ENCODE data around the gene FOCAD.
A peak's percentile ranks its signal among the peaks of the same experiment; 100 is the strongest.

Gene FOCAD, protein sequence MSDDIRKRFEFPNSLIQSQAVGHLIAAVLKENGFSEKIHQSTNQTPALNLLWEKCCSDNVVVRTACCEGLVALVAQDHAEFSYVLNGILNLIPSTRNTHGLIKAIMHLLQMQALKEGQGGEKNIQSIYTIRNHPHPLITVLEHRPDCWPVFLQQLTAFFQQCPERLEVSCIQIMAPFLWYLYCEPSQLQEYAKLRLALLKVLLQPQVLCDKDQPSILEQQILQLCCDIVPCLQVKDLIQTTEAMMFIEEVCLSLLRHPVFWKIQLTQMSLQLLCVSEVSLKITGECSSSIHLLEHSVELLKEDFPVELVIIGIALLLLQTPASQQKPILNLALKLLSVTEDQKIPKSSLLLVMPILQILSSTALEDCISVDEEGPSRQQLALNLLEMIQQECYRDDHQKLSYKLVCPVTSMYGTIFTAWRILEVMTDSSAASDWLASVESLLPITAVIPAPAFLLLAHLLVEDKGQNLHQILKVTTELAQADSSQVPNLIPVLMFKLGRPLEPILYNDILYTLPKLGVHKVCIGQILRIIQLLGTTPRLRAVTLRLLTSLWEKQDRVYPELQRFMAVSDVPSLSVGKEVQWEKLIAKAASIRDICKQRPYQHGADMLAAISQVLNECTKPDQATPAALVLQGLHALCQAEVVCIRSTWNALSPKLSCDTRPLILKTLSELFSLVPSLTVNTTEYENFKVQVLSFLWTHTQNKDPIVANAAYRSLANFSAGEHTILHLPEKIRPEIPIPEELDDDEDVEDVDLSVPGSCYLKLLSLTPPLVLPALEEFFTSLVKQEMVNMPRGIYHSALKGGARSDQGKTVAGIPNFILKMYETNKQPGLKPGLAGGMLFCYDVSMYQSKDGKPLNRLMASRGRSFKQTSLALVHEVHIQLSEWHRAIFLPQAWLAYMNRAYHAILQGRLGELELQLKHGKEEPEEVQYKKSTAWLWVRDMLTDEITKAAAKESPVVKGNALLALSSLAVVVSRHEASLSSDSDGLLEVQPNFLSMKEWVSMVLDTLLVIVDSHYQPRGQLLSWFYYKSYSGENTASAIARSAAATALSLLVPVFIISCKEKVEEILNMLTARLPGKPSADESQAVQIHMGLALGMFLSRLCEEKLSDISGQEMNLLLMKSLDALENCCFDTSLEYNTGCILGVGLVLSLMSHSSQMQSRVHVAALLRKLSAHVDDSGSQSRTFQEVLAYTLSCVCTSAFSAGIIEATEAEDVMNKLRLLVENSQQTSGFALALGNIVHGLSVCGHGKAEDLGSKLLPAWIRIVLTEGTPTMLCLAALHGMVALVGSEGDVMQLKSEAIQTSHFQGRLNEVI (N-terminal part only)

DNA sequence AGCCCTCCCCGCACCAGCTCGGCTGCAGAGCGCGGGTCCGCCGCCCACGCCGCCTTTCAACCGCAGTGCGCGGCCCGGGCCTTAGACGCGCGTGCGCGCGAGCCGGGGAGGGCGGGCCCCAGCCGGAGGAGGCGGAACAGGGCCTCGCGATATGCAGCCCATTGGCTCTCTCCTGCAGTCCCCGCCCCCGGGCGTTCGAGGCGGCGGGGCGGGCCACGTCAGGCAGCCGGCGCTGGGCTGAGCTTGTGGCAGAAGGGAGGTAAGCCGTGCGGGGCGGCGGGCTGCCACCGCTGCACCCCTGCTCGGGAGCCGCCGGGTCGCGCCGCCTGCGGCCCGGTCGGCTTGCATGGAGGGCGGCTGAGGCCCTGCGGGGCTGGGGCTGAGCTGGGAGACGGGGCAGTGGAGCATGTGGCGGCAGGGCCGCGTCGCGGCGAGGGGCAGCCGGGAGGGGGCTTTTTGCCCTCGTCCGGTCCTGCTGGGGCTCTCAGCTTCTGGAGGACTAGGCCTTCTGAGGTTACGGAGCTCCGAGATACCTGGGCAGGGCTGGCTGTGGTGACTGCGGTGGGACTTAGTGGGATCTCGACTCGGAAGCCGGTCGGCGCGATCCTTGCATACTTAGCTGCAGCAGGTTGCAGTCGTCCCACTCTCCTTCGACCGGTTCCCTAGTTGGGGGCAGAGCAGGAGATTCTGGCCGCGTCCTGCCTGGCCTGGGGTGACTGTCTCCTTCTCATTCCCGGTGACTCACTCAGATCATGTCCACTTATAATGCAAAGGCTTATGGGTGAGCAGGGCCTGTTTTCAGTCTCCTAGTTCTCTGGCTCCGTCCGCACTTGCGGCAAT, at the start of gene FOCAD:
Gene FOCAD (plus strand): TSS at position 225 of the 840 bp plus-strand sequence. CDS start 31,095 bp downstream, outside the sequence.
- peak; percentile 95 to 96 for DNase-seq

DNA sequence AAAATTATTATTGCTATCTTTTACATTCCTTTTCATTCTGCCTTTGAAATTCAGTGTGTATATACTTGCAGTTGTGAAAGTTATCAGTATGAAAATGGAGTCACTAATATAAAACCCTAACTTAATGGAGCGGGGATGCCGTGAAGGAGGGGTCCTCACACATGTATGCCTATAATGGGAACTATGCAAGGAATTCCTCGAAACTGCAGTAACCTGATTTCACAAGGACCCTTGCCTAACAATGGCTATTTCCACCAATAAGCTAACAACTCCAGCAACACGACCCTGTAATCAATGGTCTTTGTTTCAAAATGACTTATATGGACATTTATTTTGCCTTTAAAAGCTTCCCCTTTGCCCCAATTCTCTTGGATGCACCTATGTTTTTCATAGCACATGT, 49.2 kb upstream of the FOCAD start:
- no peak for DNase-seq

DNA sequence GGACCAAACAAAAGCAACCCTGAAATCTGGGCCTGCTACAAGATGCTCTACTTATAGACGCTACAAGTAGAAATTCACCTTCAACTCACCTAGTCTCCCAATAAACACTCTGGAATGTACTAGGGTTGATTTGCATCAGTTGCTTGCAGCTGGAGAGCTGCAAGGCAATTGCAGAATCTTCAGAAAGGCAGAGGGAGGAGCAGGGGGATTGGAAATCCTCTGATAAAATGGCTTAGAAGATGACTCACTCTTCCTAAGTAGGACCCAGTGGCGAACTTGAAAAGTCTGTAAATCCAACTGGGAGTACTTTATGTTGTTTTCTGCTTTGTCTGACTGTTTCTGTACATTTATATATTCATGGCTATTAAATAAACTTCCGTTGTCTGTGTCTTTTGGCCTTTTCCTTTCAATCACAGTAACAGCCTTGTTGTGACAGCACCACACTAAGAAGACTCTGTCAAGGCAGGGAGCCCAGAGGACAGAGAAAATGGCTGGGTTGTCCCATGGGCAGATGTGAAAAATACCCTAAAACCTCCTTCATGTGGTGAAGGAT, 47.1 kb upstream of the FOCAD start:
- no peak for DNase-seq

DNA sequence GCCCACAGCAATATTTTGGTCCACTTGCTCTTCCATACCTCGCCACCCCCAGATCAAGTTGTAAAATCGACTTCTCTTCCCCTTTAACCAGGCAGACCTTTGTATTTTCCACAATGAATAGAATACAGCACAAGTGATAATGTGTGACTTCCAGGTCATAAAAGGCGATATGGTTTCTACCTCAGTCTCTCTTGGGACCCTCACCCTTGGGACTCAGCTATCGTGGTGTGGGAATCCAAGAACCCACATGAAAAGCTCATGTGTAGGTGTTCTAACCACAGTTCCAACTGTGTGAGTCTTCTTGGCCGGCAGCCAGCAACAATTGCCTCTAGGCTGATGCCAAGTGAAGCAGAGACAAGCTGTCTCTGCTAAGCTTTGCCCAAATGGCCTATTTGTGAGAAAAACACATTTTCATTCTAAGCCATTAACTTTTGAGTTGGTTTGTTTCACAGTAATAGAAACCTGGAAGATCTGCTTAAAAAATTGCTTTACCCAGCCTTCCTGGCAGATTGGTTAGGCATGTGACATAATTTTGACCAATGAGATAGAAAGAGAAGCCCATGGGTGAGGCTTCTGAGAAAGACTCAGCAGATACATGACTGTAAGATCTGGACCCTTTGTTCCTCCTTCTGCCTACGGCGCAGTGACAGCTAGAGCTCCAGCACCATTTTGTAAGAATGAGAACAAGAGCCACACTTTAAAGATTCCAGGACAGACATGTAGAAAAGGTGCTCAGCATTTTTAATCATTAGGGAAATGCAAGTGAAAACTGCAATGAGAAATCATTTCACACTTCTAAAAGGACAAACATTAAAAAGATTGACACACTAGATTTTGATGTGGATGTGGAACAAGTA, 43.5 kb upstream of the FOCAD start:
- DNase-seq: peak; percentile 78 to 80

DNA sequence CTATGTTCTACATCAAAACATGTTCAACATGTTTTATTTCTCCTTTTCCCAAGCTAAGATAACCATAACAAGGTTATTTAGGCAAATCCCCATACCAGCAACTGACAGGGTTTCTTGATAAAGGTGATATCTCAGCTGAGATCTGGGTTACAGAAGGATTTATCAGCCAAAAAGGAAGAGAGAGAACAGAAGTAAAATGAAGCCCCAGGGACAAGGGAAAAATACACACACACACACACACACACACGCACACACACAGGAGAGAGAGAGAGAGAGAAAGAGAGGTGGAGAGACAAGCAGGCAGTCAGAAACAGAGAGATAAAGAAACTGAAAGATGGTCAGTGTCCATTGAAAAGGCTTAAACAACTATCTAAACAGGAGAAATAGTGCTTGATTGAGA, 42.0 kb upstream of the FOCAD start:
- no peak for DNase-seq

DNA sequence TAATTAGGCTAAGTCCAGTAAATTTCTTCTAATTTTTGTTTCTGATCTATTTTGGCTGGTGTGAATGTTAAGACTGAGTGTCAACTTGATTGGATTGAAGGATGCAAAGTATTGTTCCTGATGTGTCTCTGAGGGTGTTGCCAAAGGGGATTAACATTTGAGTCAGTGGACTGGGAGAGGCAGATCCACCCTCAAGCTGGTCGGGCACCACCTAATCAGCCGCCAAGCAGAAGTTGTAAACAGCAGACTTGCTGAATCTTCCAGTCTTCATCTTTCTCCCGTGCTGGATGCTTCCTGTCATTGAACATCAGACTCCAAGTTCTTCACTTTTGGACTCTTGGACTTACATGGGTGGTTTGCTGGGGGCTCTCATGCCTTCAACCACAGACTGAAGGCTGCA, 40.4 kb upstream of the FOCAD start:
- no peak for DNase-seq

DNA sequence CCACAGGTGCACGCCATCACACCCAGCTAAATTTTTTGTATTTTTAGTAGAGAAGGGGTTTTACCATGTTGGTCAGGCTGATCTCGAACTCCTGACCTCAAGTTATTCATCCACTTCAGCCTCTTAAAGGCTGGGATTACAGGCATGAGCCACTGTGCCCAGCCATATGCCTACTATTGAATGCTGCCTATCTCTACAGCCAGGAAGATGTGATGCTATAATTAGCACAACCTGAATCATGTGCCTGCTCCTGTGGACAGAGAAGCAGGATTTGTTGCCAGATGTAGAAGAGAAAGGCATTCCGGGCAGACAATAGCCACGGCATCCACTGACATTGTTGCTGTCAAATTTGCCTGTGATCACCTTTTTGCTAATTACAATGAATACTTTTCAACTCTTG, 37.4 kb upstream of the FOCAD start:
- no peak for DNase-seq

DNA sequence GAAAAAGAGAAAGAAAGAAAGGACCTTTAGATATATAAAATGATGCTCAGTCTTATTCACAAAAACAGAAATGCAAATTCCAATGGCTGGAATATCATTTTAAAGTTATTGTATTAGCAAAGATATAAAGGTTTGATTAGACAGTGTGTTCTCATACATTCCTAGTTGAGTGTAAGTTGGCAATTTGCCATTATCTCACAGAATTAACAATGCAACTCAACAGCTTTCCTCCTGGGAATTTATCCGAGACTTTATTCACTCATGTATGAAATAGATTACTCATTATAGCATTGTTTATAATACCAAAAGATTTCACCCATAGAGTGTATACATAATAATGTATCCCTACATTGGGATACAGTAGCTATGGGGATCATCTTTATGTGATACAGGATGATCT, 34.7 kb upstream of the FOCAD start:
- no peak for DNase-seq

DNA sequence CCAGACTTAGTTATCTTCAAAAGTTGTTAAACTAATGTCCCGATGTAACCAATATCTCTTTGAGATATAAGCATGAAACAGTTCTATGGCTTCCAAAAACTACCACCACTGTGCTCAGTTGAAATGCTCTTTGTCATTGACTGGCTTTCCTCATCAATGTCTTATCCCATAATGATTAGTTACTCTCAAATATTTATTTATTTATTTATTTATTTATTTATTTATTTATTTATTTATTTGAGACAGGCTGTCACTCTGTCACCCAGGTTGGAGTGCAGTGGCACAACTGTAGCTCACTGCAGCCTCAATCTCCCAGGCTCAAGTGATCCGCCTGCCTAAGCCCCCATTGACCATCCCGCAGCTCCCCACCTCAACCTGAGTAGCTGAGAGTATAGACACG, 33.7 kb upstream of the FOCAD start:
- no peak for DNase-seq

DNA sequence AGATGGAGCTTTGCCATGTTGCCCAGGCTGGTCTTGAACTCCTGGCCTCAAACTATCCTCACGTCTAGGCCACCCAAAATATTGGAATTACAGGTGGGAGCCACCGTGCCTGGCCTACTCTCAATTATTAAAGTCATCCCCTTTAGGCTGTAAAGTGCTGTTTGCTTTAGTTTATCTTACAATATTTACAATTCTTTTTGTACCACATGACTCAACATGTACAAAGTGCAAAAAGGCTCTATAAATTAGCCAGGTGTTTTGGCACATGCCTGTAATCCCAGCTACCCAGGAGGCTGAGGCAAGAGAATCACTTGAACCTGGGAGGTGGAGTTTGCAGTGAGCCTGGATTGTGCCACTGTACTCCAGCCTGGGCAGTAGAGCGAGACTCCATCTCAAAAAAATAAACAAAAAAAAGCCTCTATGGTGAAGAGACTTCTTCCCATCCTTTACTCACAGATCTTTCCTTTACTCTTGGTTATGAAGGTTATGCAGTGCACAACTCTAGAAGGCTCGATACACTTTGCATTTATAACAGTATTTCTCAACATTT, 33.2 kb upstream of the FOCAD start:
- DNase-seq: no peak

DNA sequence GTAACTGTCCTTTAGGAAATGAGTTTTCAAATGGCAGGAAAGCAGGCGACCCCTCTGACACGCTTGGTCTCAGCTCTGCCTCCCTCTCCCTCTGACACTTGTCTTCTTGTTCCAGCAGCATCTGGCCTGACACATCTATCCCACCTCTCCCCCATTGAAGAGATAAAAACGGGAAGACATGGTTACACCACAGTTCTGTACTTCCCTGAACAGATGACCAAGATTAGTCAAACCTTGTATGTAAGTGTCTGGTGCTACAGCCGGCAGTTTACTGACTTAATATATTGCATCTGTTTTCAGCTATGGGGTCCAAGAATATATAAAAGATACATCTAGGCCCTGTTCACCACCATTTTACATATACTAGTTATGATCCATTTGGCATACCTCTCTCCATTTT, 32.1 kb upstream of the FOCAD start:
- DNase-seq: no peak

DNA sequence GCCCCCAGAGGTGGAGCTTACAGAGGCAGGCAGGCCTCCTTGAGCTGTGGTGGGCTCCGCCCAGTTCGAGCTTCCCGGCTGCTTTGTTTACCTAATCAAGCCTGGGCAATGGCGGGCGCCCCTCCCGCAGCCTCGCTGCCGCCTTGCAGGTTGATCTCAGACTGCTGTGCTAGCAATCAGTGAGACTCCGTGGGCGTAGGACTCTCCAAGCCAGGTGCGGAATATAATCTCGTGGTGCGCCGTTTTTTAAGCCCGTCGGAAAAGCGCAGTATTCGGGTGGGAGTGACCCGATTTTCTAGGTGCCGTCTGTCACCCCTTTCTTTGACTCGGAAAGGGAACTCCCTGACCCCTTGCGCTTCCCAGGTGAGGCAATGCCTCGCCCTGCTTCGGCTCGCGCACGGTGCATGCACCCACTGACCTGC, 25.8 kb upstream of the FOCAD start:
- peak; percentile 43 to 56 for DNase-seq

DNA sequence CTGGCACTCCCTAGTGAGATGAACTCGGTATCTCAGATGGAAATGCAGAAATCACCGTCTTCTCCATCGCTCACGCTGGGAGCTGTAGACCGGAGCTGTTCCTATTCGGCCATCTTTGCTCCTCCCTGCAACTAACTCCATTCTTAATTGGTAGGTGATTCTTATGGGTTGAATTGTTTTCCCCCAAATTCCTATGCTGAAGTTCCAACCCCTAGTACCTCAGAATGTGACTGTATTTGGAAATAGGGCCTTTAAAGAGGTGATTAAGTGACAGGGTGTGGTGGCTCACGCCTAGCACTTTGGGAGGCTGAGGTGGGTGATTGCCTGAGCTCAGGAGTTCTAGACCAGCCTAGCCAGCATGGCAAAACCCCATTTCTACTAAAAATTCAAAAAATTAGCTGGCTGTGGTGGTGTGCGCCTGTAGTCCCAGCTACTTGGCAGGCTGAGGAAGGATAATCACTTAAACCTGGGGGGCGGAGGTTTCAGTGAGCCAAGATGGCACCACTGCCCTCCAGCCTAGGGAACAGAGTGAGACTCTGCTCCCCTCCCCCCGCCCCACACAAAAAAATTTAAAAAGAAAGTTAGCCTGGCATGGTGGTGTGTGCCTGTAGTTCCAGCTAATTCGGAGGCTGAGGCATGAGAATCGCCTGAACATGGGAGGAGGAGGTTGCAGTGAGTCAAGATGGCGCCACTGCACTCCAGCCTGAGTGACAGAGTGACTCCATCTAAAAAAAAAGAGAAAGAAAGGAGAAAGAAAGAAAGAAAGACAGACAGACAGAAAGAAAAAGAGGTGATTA, 25.2 kb upstream of the FOCAD start:
- DNase-seq: no peak

DNA sequence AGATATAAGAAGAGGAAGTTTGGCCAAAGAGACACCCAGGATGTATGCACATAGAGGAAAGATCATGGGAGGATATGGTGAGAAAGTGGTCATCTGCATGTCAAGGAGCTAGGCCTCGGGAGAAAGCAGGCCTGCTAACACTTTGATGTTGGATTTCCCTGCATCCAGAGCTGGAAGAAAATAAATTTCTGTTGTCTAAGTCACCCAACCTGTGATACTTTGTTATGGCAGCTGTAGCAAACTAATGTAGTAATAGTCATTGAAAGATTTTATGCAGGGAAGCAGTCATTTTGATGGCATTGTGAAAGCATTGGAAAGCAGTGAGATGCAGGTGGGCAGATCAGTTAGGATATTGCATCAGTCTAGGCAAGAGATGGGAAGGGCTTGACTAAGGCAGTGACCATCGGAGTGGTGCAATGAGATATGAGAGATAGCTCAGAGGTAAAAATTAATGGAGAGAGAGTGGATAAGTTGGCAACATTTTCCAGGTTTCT, 24.5 kb upstream of the FOCAD start:
- no peak for DNase-seq

DNA sequence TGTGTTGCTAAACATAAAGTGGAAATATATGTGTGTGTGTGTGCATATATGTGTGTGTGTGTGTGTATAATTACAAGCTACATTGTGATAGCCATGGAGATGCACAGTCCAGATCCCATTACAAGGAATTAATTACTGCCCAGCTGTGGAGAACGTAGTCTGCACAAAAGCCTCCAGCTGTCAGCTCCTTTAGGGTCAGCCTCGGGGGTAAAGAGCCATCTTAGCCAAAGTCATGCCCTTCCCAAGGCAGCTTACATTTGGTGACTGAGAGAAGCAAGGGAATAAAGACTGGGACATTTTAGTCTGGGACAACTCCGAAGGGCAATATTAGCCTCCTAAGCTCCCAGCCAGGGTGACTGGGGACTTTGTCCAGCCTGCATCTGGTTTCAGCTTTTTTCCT, 21.9 kb upstream of the FOCAD start:
- DNase-seq: no peak

DNA sequence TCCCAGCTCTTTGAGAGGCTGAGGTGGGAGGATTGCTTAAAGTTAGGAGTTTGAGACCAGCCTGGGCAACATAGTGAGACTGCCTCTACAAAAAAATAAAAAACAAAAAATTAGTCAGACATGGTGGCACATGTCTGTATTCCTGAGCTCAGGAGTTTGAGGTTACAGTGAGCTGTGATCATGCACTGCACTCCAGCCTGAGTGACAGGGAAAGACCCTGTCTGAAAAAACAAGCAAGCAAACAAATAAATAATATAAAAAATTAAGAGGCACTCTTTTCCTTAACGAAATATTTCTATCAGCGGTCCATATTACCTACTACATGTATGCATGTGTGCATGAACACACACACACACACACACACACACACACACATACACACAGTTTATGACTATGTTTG, 20.9 kb upstream of the FOCAD start:
- no peak for DNase-seq

DNA sequence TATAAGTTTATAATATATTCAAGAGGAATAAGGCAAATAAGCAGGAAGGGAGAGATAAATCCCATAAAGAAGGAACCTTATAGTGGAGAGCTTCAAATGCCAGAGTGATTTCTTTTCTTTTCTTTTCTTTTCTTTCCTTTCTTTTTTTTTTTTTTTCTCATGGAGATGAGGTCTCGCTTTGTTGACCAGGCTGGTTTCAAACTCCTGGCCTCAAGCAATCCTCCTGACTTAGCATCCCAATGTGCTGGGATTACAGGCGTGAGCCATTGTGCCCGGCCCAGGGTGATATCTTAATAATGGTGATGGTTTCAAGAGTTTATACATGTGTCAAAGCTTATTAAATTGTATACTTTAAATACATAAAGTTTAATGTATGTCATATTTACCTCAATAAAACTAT, 19.6 kb upstream of the FOCAD start:
- no peak for DNase-seq

DNA sequence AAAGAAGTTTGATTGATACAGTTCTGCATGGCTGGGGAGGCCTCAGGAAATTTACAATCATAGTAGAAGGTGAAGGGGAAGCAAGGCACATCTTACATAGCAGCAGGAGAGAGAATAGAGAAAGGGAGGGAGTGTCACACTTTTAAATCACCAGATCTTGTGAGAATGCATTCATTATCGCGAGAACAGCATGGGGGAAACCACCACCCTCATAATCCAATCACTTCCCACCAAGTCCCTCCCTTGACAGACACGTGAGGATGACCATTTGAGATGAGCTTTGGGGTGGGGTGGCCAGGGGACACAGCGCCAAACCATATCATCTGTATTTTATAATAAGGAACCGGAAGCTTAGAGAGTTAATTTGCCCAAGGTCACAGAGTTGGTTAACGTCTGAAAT, 13.7 kb upstream of the FOCAD start:
- DNase-seq: no peak

DNA sequence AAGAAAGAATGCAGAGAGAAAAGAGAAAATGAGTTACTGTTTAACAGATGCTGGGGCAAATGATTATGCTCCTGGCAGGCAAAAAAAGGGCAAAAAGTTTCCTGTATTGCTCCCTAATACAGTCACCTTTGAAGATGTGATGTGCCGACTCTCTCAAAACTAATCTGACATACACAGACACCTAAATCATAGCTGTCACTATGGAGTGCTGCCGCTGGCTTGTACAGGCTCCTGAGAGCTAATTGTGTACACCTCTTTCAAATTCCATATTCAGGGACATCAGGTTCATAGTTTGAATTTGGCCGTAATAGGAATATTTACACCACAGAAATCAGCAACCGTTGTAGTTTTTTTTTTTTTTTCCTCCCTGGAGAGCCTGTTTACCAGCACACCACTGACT, 12.4 kb upstream of the FOCAD start:
- no peak for DNase-seq

Data from activated T-cell treated with anti-CD3 and anti-CD28 coated beads, Interleukin-2, amount 50 U/mL, for 48 hours (primary cell).